ENCODE measurements around the gene RBX1. TPM values are rescaled to one million over a fixed set of nuclear protein-coding genes. Genes with fewer than 3 reads are reported as not detected.

RBX1 gene
- total RNA-seq, 1 donor from 2014 or later: 54.8 TPM

GRCh38 chr22:40957601-40958000 is 6.4 kb downstream of the RBX1 start:
- H3K36me3 ChIP-seq: peaks cover 0 to 31% of the 10 kb centered on the region in 2 donors
- H3K27ac ChIP-seq: no peak overlapping the region
- H3K4me3 ChIP-seq: no peak overlapping the region
- no peak for DNase-seq (ENCODE audit: extremely low spot score in 2 of 2)
- intact Hi-C loops (cut with DNase I): no loop called here
- H3K27me3 ChIP-seq: no peaks in the 10 kb centered on the region
- peaks cover 7% of the 10 kb centered on the region for H3K4me1 ChIP-seq
- no peak for TF ChIP-seq POLR2A (IDR thresholded peaks at IDR 0.05)
- TF ChIP-seq CTCF (IDR thresholded peaks at IDR 0.05): no peak
- TF ChIP-seq POLR2AphosphoS5 (IDR thresholded peaks at IDR 0.05; ENCODE audit: insufficient read depth in 1 of 2, low read depth in 1 of 2): no peak
- H3K9me3 ChIP-seq: no peaks in the 10 kb centered on the region

DNA sequence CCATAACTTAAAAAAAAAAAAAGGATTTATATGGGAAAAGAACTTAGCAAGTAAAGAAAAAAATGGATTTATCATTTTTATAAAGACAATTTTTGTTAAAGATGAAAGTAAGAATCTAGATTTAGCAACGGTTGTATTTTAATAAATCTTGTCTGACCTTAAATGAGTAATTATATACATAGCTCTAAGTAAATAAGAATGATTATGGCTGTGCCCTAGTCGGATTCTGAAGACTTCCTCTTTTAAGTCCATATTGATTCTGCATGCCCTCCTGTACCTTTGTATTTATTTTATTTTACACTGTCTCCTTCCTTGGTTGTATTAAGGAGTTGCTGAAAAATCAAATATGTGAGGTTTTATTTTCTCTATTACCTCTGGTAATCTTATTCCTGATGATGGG is 7.1 kb downstream of the RBX1 start:
- Histone ChIP-seq H3K27ac (no peak overlapping the region), H3K9me3 (no peaks in the 10 kb centered on the region), H3K4me3 (no peak overlapping the region), H3K4me1 (no peaks in the 10 kb centered on the region), H3K36me3 (peaks cover 0 to 34% of the 10 kb centered on the region in 2 donors), H3K27me3 (no peaks in the 10 kb centered on the region)
- intact Hi-C loops (cut with DNase I): no loop called here
- TF ChIP-seq POLR2A (IDR thresholded peaks at IDR 0.05): no peak
- TF ChIP-seq CTCF (IDR thresholded peaks at IDR 0.05): no peak
- no peak for TF ChIP-seq POLR2AphosphoS5 (IDR thresholded peaks at IDR 0.05; ENCODE audit: insufficient read depth in 1 of 2, low read depth in 1 of 2)
- DNase-seq (ENCODE audit: extremely low spot score in 2 of 2): no peak

DNA sequence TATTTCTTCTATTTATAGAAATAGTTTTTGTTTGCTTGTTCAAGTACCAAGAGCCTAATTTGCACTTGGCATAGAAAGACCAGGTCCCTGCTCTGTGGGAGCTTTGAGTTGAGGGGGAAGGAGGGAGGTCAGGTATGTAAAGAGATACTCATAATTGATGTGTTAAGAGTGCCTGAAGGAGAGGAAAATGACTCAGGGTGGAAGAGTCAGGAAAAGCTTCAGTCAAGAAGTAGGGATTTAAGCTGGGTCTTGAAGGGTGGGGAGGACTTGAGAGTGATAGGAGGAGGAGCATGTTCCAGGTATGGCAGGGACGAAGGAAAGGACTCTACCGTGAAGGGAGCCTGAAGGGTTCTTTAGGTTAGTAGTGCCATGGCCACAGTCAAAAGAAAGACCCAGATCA is 9.0 kb downstream of the RBX1 start:
- Histone ChIP-seq H3K36me3 (peaks cover 0 to 40% of the 10 kb centered on the region in 2 donors), H3K27ac (no peak overlapping the region), H3K4me1 (no peaks in the 10 kb centered on the region), H3K27me3 (no peaks in the 10 kb centered on the region), H3K9me3 (no peaks in the 10 kb centered on the region), H3K4me3 (no peak overlapping the region)
- DNase-seq (ENCODE audit: extremely low spot score in 2 of 2): no peak
- intact Hi-C loops (cut with DNase I): no loop called here
- no peak for TF ChIP-seq CTCF (IDR thresholded peaks at IDR 0.05)
- TF ChIP-seq POLR2AphosphoS5 (IDR thresholded peaks at IDR 0.05; ENCODE audit: insufficient read depth in 1 of 2, low read depth in 1 of 2): no peak
- TF ChIP-seq POLR2A (IDR thresholded peaks at IDR 0.05): no peak

DNA sequence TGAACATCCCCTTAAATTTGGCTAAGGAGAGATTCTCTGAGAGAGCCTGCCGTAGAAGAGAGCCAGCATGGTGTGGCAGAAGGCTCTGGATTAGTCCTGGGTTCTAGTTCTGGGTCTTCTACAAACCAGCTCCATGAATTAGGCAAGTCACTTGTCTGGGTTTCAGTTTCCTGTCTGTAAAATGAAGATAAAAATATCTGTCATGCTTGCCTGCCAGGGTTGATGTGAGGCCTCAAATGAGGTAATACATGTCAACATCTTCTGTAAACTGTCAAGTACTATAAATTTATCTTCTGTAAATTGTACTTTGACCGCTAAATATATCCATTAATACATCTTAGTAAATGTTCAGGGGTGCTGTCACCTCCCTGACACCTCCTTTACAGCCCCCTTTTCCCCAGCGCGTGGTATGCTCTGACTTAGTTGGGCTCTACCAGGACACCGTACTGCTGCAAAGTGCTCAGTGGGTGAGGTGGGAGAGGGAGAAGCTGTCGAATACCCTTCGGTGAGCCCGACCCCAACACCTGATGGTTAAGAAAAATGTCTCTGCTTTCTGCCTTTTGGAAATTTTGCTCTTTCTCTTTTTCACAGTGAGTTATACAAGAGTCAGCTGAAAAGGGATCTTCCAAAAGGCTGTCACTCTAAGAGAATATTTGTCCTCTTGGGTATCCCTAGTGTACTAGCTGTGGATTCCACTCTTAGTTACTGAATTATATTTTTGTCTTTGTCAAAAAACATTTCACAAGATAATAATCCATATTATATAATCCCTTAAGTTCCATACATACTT is 15.0 kb downstream of the RBX1 start:
- DNase-seq (ENCODE audit: extremely low spot score in 2 of 2): no peak
- intact Hi-C loops (cut with DNase I): no loop called here
- H3K36me3 ChIP-seq: peaks cover 0 to 37% of the 10 kb centered on the region in 2 donors
- H3K4me1 ChIP-seq: no peaks in the 10 kb centered on the region
- no peak overlapping the region for H3K4me3 ChIP-seq
- no peak overlapping the region for H3K27ac ChIP-seq
- H3K27me3 ChIP-seq: no peaks in the 10 kb centered on the region
- H3K9me3 ChIP-seq: no peaks in the 10 kb centered on the region
- TF ChIP-seq POLR2AphosphoS5 (IDR thresholded peaks at IDR 0.05; ENCODE audit: insufficient read depth in 1 of 2, low read depth in 1 of 2) (no peak), POLR2A (IDR thresholded peaks at IDR 0.05) (no peak), CTCF (IDR thresholded peaks at IDR 0.05) (no peak)

DNA sequence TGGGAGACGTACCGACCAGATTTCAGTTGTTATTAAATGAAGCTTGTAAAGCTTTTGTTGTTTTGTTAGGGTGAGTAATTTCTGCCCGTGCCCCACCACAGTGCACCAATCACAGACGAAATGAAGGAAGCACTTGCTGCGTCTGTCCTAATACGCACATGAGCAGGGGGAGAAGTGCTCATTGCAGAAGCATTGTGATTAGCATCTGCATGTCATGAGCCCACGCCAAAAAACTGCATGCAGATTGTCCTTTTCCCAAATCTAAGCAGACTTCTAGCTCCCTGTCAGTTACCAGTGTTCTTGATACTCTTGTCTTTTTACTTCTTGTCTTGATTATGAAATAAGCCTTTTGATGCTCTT is 15.5 kb downstream of the RBX1 start:
- TF ChIP-seq POLR2A (IDR thresholded peaks at IDR 0.05) (no peak), CTCF (IDR thresholded peaks at IDR 0.05) (no peak), POLR2AphosphoS5 (IDR thresholded peaks at IDR 0.05; ENCODE audit: insufficient read depth in 1 of 2, low read depth in 1 of 2) (no peak)
- DNase-seq (ENCODE audit: extremely low spot score in 2 of 2): no peak
- intact Hi-C loops (cut with DNase I): no loop called here
- Histone ChIP-seq H3K4me1 (no peaks in the 10 kb centered on the region), H3K27ac (no peak overlapping the region), H3K27me3 (no peaks in the 10 kb centered on the region), H3K9me3 (no peaks in the 10 kb centered on the region), H3K36me3 (peaks cover 0 to 37% of the 10 kb centered on the region in 2 donors), H3K4me3 (no peak overlapping the region)

All from vagina (tissue), 2 donors.